ENCODE measurements around the gene CEP112.

Gene CEP112

GRCh38 chr17:66115246-66115645 lies 76.7 kb downstream of the CEP112 start:
- TF ChIP-seq CTCF (IDR thresholded peaks at IDR 0.05; ENCODE audit: borderline replicate concordance, insufficient read depth, low read depth, low read length) = no peak
- no peak overlapping the region for H3K4me3 ChIP-seq (ENCODE audit: low read depth, low read length)

GRCh38 chr17:66114609-66115008 lies 77.3 kb downstream of the CEP112 start:
- no peak overlapping the region for H3K4me3 ChIP-seq (ENCODE audit: low read depth, low read length)
- TF ChIP-seq CTCF (IDR thresholded peaks at IDR 0.05; ENCODE audit: borderline replicate concordance, insufficient read depth, low read depth, low read length) = no peak

GRCh38 chr17:66107731-66108130 lies 84.2 kb downstream of the CEP112 start:
- no peak for TF ChIP-seq CTCF (IDR thresholded peaks at IDR 0.05; ENCODE audit: borderline replicate concordance, insufficient read depth, low read depth, low read length)
- no peak overlapping the region for H3K4me3 ChIP-seq (ENCODE audit: low read depth, low read length)

- TF ChIP-seq CTCF (IDR thresholded peaks at IDR 0.05; ENCODE audit: borderline replicate concordance, insufficient read depth, low read depth, low read length) = no peak
- H3K4me3 ChIP-seq (ENCODE audit: low read depth, low read length) = no peak overlapping the region
These were observed 93.9 kb downstream of the CEP112 start for GRCh38 chr17:66098040-66098439.

- TF ChIP-seq CTCF (IDR thresholded peaks at IDR 0.05; ENCODE audit: borderline replicate concordance, insufficient read depth, low read depth, low read length) = no peak
- no peak overlapping the region for H3K4me3 ChIP-seq (ENCODE audit: low read depth, low read length)
These were observed 97.2 kb downstream of the CEP112 start for GRCh38 chr17:66094727-66095126.

- no peak for TF ChIP-seq CTCF (IDR thresholded peaks at IDR 0.05; ENCODE audit: borderline replicate concordance, insufficient read depth, low read depth, low read length)
- no peak overlapping the region for H3K4me3 ChIP-seq (ENCODE audit: low read depth, low read length)
These were observed 100.4 kb downstream of the CEP112 start for GRCh38 chr17:66091445-66092080.

- no peak for TF ChIP-seq CTCF (IDR thresholded peaks at IDR 0.05; ENCODE audit: borderline replicate concordance, insufficient read depth, low read depth, low read length)
- no peak overlapping the region for H3K4me3 ChIP-seq (ENCODE audit: low read depth, low read length)
These were observed 102.2 kb downstream of the CEP112 start for GRCh38 chr17:66089764-66090163.
